PC-9 (cell line): ENCODE data around the gene EPHX1.

Source experiments
- EZH2 ChIP-seq: fragments of 200-600 bp; sonication (generic); IDR thresholded peaks from 2 replicates; pipeline ENCODE4 v1.8.0; 2017; ENCODE audit warnings: antibody characterized with exemption, low read depth
- TF ChIP-seq, protein P1 (sequence below): fragments of 200-600 bp; sonication (generic); conservative IDR thresholded peaks from 2 replicates; pipeline ENCODE4 v1.6.1; 2017; ENCODE audit warnings: mixed run types, antibody characterized with exemption, mild to moderate bottlenecking, moderate library complexity

DNA sequence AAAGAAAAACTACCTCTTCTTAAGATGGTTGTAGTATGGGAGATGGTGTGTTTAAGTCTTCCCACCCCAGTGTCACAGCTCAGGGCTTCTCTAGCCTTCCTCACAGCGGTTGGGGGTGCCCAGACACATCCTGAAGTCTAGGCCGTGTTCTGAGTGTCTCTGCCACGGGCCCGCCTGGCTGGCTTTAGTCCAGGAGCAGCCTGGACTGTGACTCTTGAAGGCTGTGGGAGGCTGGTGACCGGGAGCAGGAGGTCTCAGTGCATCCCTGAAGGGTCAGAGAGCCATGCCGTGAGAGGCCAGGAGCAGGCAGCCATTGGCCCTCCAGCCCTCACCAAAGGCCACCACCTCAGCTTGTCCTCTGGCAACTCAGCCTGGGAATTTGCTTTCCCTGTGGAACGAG is 4.5 kb downstream of the EPHX1 start:
- TF ChIP-seq, protein P1, sequence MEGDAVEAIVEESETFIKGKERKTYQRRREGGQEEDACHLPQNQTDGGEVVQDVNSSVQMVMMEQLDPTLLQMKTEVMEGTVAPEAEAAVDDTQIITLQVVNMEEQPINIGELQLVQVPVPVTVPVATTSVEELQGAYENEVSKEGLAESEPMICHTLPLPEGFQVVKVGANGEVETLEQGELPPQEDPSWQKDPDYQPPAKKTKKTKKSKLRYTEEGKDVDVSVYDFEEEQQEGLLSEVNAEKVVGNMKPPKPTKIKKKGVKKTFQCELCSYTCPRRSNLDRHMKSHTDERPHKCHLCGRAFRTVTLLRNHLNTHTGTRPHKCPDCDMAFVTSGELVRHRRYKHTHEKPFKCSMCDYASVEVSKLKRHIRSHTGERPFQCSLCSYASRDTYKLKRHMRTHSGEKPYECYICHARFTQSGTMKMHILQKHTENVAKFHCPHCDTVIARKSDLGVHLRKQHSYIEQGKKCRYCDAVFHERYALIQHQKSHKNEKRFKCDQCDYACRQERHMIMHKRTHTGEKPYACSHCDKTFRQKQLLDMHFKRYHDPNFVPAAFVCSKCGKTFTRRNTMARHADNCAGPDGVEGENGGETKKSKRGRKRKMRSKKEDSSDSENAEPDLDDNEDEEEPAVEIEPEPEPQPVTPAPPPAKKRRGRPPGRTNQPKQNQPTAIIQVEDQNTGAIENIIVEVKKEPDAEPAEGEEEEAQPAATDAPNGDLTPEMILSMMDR = no peak
- no peak for TF ChIP-seq EZH2
